Small intestine (tissue), 7 donors: ENCODE results near the gene TET1. TPM values are rescaled to one million over a fixed set of nuclear protein-coding genes. Genes with fewer than 3 reads are reported as not detected.
"Not testable (repeated sequence)": the region's sequence is repeated elsewhere in the genome, so short reads cannot be mapped to it uniquely, and the experiment has no call there.

Experiments used
- DNase-seq, 2 donors: peaks; one replicate each; pipeline versions ENCODE4 v3.0.0 to v3.0.0-alpha.2; 2013
- FAIRE-seq: peaks from 2 replicates; lab custom pipeline; 2012; peaks lifted over from hg19 to GRCh38; lab: Jason Lieb, UNC
- H3K27ac ChIP-seq, 3 donors: one replicate each; pipeline ENCODE4 v1.5.1; 2013; ENCODE audit warnings: low read length in 2 of 3, mild to moderate bottlenecking in 2 of 3, control low read depth in 1 of 3, inconsistent platforms in 1 of 3, low read depth in 1 of 3, moderate library complexity in 1 of 3
- H3K27me3 ChIP-seq, 3 donors: one replicate each; pipeline ENCODE4 v1.6.1; 2013; ENCODE audit warnings: low read length in 3 of 3, inconsistent platforms in 1 of 3; ENCODE audit not compliant: control insufficient read depth in 3 of 3, insufficient read depth in 3 of 3
- H3K36me3 ChIP-seq, 3 donors: one replicate each; pipeline ENCODE4 v1.6.1; 2013; ENCODE audit warnings: low read length in 3 of 3, inconsistent platforms in 1 of 3, low read depth in 1 of 3, mild to moderate bottlenecking in 1 of 3, moderate library complexity in 1 of 3; ENCODE audit not compliant: control insufficient read depth in 3 of 3, insufficient read depth in 2 of 3
- H3K4me1 ChIP-seq, 3 donors: one replicate each; pipeline ENCODE4 v1.6.1; 2013; ENCODE audit warnings: low read length in 2 of 3, inconsistent platforms in 1 of 3, low read depth in 1 of 3, mild to moderate bottlenecking in 1 of 3, moderate library complexity in 1 of 3; ENCODE audit not compliant: control insufficient read depth in 3 of 3, insufficient read depth in 2 of 3
- H3K4me3 ChIP-seq, 3 donors: one replicate each; pipeline ENCODE4 v1.5.1; 2013; ENCODE audit warnings: low read length in 3 of 3, control low read depth in 1 of 3, inconsistent platforms in 1 of 3, low read depth in 1 of 3, mild to moderate bottlenecking in 1 of 3, moderate library complexity in 1 of 3
- H3K9me3 ChIP-seq, 2 donors: one replicate each; pipeline ENCODE4 v1.6.1; 2013; ENCODE audit warnings: low read depth in 1 of 2, low read length in 1 of 2; ENCODE audit not compliant: control insufficient read depth in 2 of 2, insufficient read depth in 1 of 2
- WGBS, 3 donors: extraction: QIAGEN DNeasy Blood & Tissue Kit; methylation state at CpG; one replicate each; pipeline ENCODE4 v1.1.7; 2013; 5-methylcytosine and 5-hydroxymethylcytosine counted together
- polyA plus RNA-seq, 4 donors: library from polyadenylated mRNA; stranded (reverse) in 3 of 4; unstranded in 1 of 4; fragments of 200-250 nt in 3 of 4; fragments of 120-200 nt in 1 of 4; gene quantifications; one replicate each; pipeline versions ENCODE4 v1.2.1 to v1.2.3, GENCODE V29; 2013
- donor health status: healthy with polysubstance abuse.
- donor health status: control.
- donor health status: control.
- donor health status: Bipolar disorder and iron deficiency.
- donor health status: healthy.

The TET1 gene
- polyA plus RNA-seq, 4 donors = under 0.01 to 4.0 (median 0.31) TPM; not detected in 1

DNA sequence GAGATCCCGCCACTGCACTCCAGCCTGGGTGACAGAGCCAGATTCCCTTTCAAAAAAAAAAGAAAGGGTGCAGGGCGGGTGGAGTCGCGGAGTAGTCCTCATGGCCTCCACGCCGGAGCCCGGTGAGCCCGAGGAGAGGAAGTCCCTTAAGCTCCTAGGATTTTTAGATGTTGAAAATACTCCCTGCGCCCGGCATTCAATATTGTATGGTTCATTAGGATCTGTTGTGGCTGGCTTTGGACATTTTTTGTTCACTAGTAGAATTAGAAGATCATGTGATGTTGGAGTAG is 72.1 kb downstream of the TET1 start:
- not testable (repeated sequence) for H3K27me3 ChIP-seq, H3K36me3 ChIP-seq, FAIRE-seq, DNase-seq, H3K27ac ChIP-seq, H3K9me3 ChIP-seq, H3K4me1 ChIP-seq, H3K4me3 ChIP-seq
- WGBS, 3 donors = 95 to 99% (median 98%) methylated on average over 9 to 10 of the region's 10 CpGs

GRCh38 chr10:68633281-68633680 is 73.1 kb downstream of the TET1 start:
- Histone ChIP-seq H3K9me3 (no peaks in the 10 kb centered on the region), H3K27ac (no peak overlapping the region), H3K27me3 (no peaks in the 10 kb centered on the region), H3K4me1 (no peaks in the 10 kb centered on the region), H3K36me3 (no peaks in the 10 kb centered on the region), H3K4me3 (no peak overlapping the region)
- DNase-seq (no peak), FAIRE-seq (no peak)
- WGBS, 3 donors = 94 to 97% (median 97%) methylated on average over 4 of the region's 4 CpGs

- H3K27me3 ChIP-seq = no peaks in the 10 kb centered on the region
- FAIRE-seq = no peak
- H3K27ac ChIP-seq = no peak overlapping the region
- H3K36me3 ChIP-seq = no peaks in the 10 kb centered on the region
- H3K4me3 ChIP-seq = no peak overlapping the region
- no peaks in the 10 kb centered on the region for H3K9me3 ChIP-seq
- 85 to 97% (median 94%) methylated on average over 4 of the region's 4 CpGs for WGBS, 3 donors
- DNase-seq = no peak
- no peaks in the 10 kb centered on the region for H3K4me1 ChIP-seq
These were observed 73.8 kb downstream of the TET1 start for GRCh38 chr10:68633816-68634466.

- H3K27me3 ChIP-seq = no peaks in the 10 kb centered on the region
- no peak overlapping the region for H3K27ac ChIP-seq
- H3K36me3 ChIP-seq = peaks cover 0 to 5% (median 0%) of the 10 kb centered on the region in 3 donors
- WGBS, 3 donors = 88 to 90% (median 88%) methylated on average over 3 of the region's 3 CpGs
- H3K9me3 ChIP-seq = no peaks in the 10 kb centered on the region
- FAIRE-seq = no peak
- no peak overlapping the region for H3K4me3 ChIP-seq
- no peaks in the 10 kb centered on the region for H3K4me1 ChIP-seq
- no peak for DNase-seq
These were observed 76.2 kb downstream of the TET1 start for GRCh38 chr10:68636335-68636734.

DNA sequence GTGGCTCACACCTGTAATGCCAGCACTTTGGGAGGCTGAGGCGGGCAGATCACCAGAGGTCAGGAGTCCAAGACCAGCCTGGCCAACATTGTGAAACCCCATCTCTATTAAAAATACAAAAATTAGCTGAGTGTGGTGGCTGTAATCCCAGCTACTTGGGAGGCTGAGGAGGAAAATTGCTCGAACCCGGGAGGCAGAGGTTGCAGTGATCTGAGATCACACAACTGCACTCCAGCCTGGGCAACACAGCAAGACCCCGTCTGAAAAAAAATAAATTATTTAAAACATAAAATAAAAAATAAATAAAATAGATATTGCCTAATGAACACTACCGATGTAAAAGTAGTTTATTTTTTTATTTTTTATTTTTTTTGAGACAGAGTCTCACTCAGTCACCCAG is 83.4 kb downstream of the TET1 start:
- not testable (repeated sequence) for H3K36me3 ChIP-seq, H3K4me1 ChIP-seq, H3K9me3 ChIP-seq, H3K4me3 ChIP-seq, DNase-seq, H3K27ac ChIP-seq, FAIRE-seq, H3K27me3 ChIP-seq
- 88 to 97% (median 92%) methylated on average over 5 of the region's 5 CpGs for WGBS, 3 donors

- no peak for FAIRE-seq
- Histone ChIP-seq H3K27ac (no peak overlapping the region), H3K4me3 (no peak overlapping the region), H3K27me3 (no peaks in the 10 kb centered on the region), H3K36me3 (peaks cover 0 to 5% (median 3%) of the 10 kb centered on the region in 3 donors), H3K4me1 (no peaks in the 10 kb centered on the region), H3K9me3 (peaks cover 0 to 4% of the 10 kb centered on the region in 2 donors)
- 90 to 98% (median 97%) methylated on average over 2 of the region's 2 CpGs for WGBS, 3 donors
- no peak for DNase-seq
These were observed 87.7 kb downstream of the TET1 start for GRCh38 chr10:68647672-68648341.

DNA sequence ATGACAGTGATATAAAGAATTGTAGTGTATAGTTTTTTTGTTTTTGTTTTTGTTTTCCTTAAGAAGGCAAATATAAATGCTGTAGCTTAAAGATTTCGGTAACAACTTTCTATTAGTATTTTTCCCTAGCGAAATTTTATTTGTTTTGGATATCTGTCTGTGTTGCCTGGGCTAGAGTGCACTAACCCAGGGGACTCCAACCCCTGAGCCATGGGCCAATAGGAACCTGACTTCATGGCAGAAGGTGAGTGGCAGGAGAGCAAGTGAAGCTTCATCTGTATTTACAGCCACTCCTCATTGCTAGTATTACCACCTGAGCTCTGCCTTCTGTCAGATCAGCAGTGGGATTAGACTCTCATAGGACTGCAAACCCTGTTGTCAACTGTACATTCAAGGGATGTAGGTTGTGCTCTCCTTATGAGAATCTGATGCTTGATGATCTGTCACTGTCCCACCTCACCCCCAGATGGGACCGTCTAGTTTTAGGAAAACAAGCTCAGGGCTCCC is 95.5 kb downstream of the TET1 start:
- FAIRE-seq (no peak), DNase-seq (no peak)
- WGBS, 3 donors = 93 to 96% (median 95%) methylated on average over 3 of the region's 3 CpGs
- no peaks in the 10 kb centered on the region for H3K9me3 ChIP-seq
- H3K4me3 ChIP-seq = no peak overlapping the region
- H3K4me1 ChIP-seq = no peaks in the 10 kb centered on the region
- no peaks in the 10 kb centered on the region for H3K27me3 ChIP-seq
- H3K36me3 ChIP-seq = peaks cover 0 to 12% (median 0%) of the 10 kb centered on the region in 3 donors
- H3K27ac ChIP-seq = no peak overlapping the region

- no peaks in the 10 kb centered on the region for H3K4me1 ChIP-seq
- H3K27ac ChIP-seq = no peak overlapping the region
- DNase-seq (no peak), FAIRE-seq (no peak)
- H3K27me3 ChIP-seq = no peaks in the 10 kb centered on the region
- H3K9me3 ChIP-seq = no peaks in the 10 kb centered on the region
- 91 to 92% (median 91%) methylated on average over 2 of the region's 2 CpGs for WGBS, 3 donors
- peaks cover 0 to 20% (median 0%) of the 10 kb centered on the region in 3 donors for H3K36me3 ChIP-seq
- H3K4me3 ChIP-seq = no peak overlapping the region
These were observed 105.7 kb downstream of the TET1 start for GRCh38 chr10:68665841-68666240.
